T-cell (primary cell): ENCODE measurements around the gene RHOH. TPM values are rescaled to one million over a fixed set of nuclear protein-coding genes. Genes with fewer than 3 reads are reported as not detected.
"Not testable (repeated sequence)": the region's sequence is repeated elsewhere in the genome, so short reads cannot be mapped to it uniquely, and the experiment has no call there.

ENCODE experiments used
- ATAC-seq, 4 experiments: fragments of 200-7000 bp in 3 of 4; fragments of 150-1000 bp in 1 of 4; cut with Tn5 transposase; replicated peaks in 1 of 4; 1 replicate in 3 of 4; 2 replicates in 1 of 4; pipeline ENCODE4 v1.10.0; 2021; ENCODE audit warnings: moderate library complexity in 3 of 4, mild to moderate bottlenecking in 2 of 4, moderate number of reproducible peaks in 1 of 4
- CTCF ChIA-PET, 2 donors: fragments of 300-600 bp; sonication (Branson Sonifier 250); formaldehyde crosslinking; loops; one replicate each; lab custom pipeline; 2022; ENCODE audit warnings: antibody characterized with exemption in 2 of 2; lab: Charles Lee
- POLR2A ChIA-PET, 2 donors: fragments of 300-600 bp; sonication (Branson Sonifier 250); formaldehyde crosslinking; loops; one replicate each; lab custom pipeline; 2022; ENCODE audit warnings: antibody characterized with exemption in 2 of 2; lab: Charles Lee
- DNase-seq, 35 experiments: peaks; one replicate each; pipeline versions ENCODE4 v3.0.0 to v3.0.0-alpha.2; 2013 to 2023
- H3K27ac ChIP-seq: one replicate; pipeline ENCODE4 v1.5.1; 2013; ENCODE audit warnings: low read length
- H3K27me3 ChIP-seq, 2 experiments: replicated peaks in 1 of 2; 1 replicate in 1 of 2; 2 replicates in 1 of 2; pipeline versions ENCODE4 v1.6.1 to v1.7.0; 2013; ENCODE audit warnings: low read length in 1 of 2, mixed read lengths in 1 of 2; ENCODE audit not compliant: control insufficient read depth in 2 of 2, insufficient read depth in 2 of 2; ENCODE audit errors: extremely low read depth in 1 of 2
- H3K36me3 ChIP-seq, 2 donors: 1 replicate in 1 of 2; 2 replicates in 1 of 2; pipeline versions ENCODE4 v1.6.1 to v1.7.0; 2013; ENCODE audit warnings: low read length in 1 of 2; ENCODE audit not compliant: control insufficient read depth in 2 of 2, insufficient read depth in 1 of 2; ENCODE audit errors: extremely low read depth in 1 of 2
- H3K4me1 ChIP-seq, 2 experiments: 1 replicate in 1 of 2; 2 replicates in 1 of 2; pipeline versions ENCODE4 v1.6.1 to v1.7.0; 2013; ENCODE audit warnings: low read length in 2 of 2, mixed read lengths in 1 of 2; ENCODE audit not compliant: insufficient read depth in 2 of 2, control insufficient read depth in 1 of 2; ENCODE audit errors: extremely low read depth in 1 of 2
- H3K4me3 ChIP-seq, 2 donors: 1 replicate in 1 of 2; 2 replicates in 1 of 2; pipeline versions ENCODE4 v1.5.1 to v1.7.0; 2013; ENCODE audit warnings: mild to moderate bottlenecking in 2 of 2, low read length in 1 of 2, moderate library complexity in 1 of 2; ENCODE audit not compliant: control insufficient read depth in 1 of 2; ENCODE audit errors: extremely low read depth in 1 of 2
- H3K9me3 ChIP-seq: 2 replicates; pipeline ENCODE4 v1.7.0; 2013
- H3K27ac Mint-ChIP-seq, 2 donors: one replicate each; pipeline ENCODE4 v1.8.0; 2020 to 2021; ENCODE audit warnings: mild to moderate bottlenecking in 2 of 2, mixed read lengths in 2 of 2
- H3K27me3 Mint-ChIP-seq, 2 donors: one replicate each; pipeline ENCODE4 v1.8.0; 2021 to 2022; ENCODE audit warnings: mixed read lengths in 2 of 2
- H3K36me3 Mint-ChIP-seq: one replicate; pipeline ENCODE4 v1.8.0; 2021; ENCODE audit warnings: mixed read lengths
- H3K4me1 Mint-ChIP-seq, 3 donors: one replicate each; pipeline ENCODE4 v1.8.0; 2020 to 2022; ENCODE audit warnings: mixed read lengths in 3 of 3, mild to moderate bottlenecking in 1 of 3
- H3K4me3 Mint-ChIP-seq, 3 donors: one replicate each; pipeline ENCODE4 v1.8.0; 2020 to 2022; ENCODE audit warnings: mild to moderate bottlenecking in 3 of 3, mixed read lengths in 3 of 3, moderate library complexity in 3 of 3
- H3K9me3 Mint-ChIP-seq, 3 donors: one replicate each; pipeline ENCODE4 v1.8.0; 2020 to 2022; ENCODE audit warnings: mixed read lengths in 3 of 3
- WGBS: methylation state at CpG from one replicate; pipeline ENCODE4 v1.1.5; 2013; ENCODE audit warnings: missing lambda C conversion rate; ENCODE audit not compliant: insufficient coverage; 5-methylcytosine and 5-hydroxymethylcytosine counted together
- total RNA-seq, 35 experiments: library from RNA in 6 of 35; stranded (reverse) in 6 of 35; fragments of 120-200 nt in 1 of 35; gene quantifications; one replicate each; pipeline versions ENCODE4 v1.2.1 to v1.2.4 and lab custom pipeline; 2013 to 2026

RHOH gene
- total RNA-seq, 5 donors from 2014 or later (not counting 1 experiment from before 2014, with no cell fraction given): 174 to 436 (median 216) TPM

DNA sequence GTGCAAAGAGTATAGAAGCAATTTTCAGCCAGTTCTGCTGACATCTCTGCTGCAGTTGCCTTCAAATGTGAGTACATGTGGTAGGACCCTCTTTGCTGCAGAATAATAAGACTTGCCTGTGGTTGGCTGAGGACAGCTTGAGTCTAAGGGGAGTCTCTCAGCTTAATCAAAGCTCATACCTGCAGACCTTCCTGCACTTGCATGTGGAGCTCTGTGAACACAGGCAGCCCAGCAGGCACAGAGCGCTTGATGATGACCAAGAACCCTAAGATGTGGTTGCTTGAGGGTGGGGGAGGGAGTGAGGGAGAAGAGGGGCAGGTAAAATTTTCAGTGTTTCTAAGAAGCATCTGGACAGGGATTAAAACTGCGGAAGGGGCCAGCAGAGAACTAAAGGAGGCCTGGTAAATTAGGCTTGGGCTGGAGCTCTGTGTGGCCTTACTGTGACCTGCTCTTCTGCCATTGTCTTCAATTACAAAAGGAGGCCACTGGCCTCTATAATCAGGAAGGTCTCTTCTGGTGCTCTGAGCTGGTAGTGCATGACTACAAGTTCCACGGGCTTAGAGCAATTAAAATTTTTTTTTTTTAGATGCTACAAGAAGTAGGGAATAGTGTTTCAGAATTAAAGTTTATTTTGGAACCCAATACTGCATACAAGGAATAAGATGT lies 78.4 kb downstream of the RHOH start:
- CTCF ChIA-PET: interaction anchor here (0.6 to 1.7 kb wide), 12 partner anchors 8 to 363 kb away, joined by 3 to 11 read pairs (median 5); no protein-coding TSS in a partner anchor
- peak overlapping the region in 1 of 2 donors; percentile 71 for H3K27ac Mint-ChIP-seq
- ATAC-seq (peak in 3 of 4 experiments; percentile 43 to 53 (median 53)), DNase-seq (no peak)
- Histone ChIP-seq H3K4me1 (peaks cover 18 to 25% of the 10 kb centered on the region in 2 experiments), H3K36me3 (no peaks in the 10 kb centered on the region), H3K4me3 (peak overlapping the region in 1 of 2 donors; percentile 23), H3K27me3 (no peaks in the 10 kb centered on the region), H3K9me3 (no peaks in the 10 kb centered on the region), H3K27ac (no peak overlapping the region)
- POLR2A ChIA-PET: interaction anchor here (0.7 to 1.0 kb wide), 2 partner anchors 9 to 17 kb away, joined by 4 to 13 read pairs; no protein-coding TSS in a partner anchor
- peak overlapping the region in 1 of 3 donors; percentile 47 for H3K4me3 Mint-ChIP-seq
- no peaks in the 10 kb centered on the region for H3K36me3 Mint-ChIP-seq
- H3K27me3 Mint-ChIP-seq: no peaks in the 10 kb centered on the region
- H3K9me3 Mint-ChIP-seq: no peaks in the 10 kb centered on the region
- WGBS: 79% methylated on average over 2 of the region's 3 CpGs
- peaks cover 38 to 43% (median 42%) of the 10 kb centered on the region in 3 donors for H3K4me1 Mint-ChIP-seq

DNA sequence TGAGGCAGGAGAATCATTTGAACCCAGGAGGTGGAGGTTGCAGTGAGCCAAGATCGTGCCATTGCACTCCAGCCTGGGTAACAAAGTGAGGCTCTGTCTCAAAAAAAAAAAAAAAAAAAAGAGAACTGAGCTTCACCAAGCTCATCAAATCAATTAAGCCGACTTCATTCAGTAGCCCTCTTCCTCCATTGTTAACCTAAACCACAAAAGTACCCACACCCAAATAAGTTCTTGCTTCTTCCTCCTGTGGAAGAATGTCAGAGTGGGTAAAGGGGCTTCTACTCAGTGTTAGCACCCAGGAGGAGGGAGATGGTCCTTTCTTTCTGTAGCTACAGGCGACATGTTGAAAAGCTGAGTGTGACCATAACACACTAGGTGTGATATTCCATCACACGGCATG lies 79.7 kb downstream of the RHOH start:
- Histone ChIP-seq H3K36me3 (no peaks in the 10 kb centered on the region), H3K27me3 (no peaks in the 10 kb centered on the region), H3K9me3 (no peaks in the 10 kb centered on the region), H3K27ac (no peak overlapping the region), H3K4me3 (no peak overlapping the region), H3K4me1 (peaks cover 18 to 31% of the 10 kb centered on the region in 2 experiments)
- ATAC-seq (no peak), DNase-seq (no peak)
- Mint-ChIP-seq H3K27me3 (no peaks in the 10 kb centered on the region), H3K27ac (peak overlapping the region in 1 of 2 donors; percentile 44), H3K9me3 (no peaks in the 10 kb centered on the region), H3K36me3 (peaks cover 2% of the 10 kb centered on the region), H3K4me1 (peaks cover 50 to 54% (median 53%) of the 10 kb centered on the region in 3 donors), H3K4me3 (peak overlapping the region in 1 of 3 donors; percentile 17)
- ChIA-PET CTCF (interaction anchor here (0.6 to 1.9 kb wide), 6 partner anchors 31 to 1964 kb away, joined by 3 to 8 read pairs (median 5); no protein-coding TSS in a partner anchor), POLR2A (interaction anchor here (0.5 to 1.0 kb wide), 8 partner anchors 13 to 691 kb away, joined by 3 to 11 read pairs (median 4); no protein-coding TSS in a partner anchor)
- 100% methylated on average over 1 of the region's 4 CpGs for WGBS

- Mint-ChIP-seq H3K4me3 (no peak overlapping the region), H3K4me1 (peaks cover 62 to 67% (median 66%) of the 10 kb centered on the region in 3 donors)
- H3K4me1 ChIP-seq: peaks cover 24 to 57% of the 10 kb centered on the region in 2 experiments
Measured at GRCh38 chr4:40280586-40280985, 83.8 kb downstream of the RHOH start.

DNA sequence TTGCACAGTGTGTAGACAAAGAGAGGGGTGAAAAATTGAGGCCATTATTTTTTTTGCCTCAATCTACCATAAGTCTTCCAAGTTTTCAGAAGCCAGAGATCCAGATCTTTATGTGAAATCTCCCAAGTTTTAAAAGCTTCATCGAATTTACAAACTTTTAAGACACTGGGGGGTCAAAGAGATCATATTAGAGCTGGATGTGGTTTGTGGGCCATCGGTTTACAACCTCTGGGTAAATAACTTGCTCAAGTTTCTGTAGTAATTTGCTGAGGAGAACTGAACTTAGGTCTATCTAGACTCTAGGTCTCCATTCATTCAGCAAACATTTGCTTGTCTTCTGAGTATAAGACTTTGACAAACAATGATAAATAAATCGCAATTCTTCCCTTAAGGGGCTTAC lies 84.3 kb downstream of the RHOH start:
- Mint-ChIP-seq H3K36me3 (peaks cover 5% of the 10 kb centered on the region), H3K4me3 (no peak overlapping the region), H3K4me1 (peaks cover 65 to 69% (median 67%) of the 10 kb centered on the region in 3 donors), H3K27me3 (no peaks in the 10 kb centered on the region), H3K27ac (peak overlapping the region; percentile 61 to 76), H3K9me3 (no peaks in the 10 kb centered on the region)
- ChIA-PET CTCF (interaction anchor here in 1 of 2 donors (1.1 kb wide), 1 partner anchor 35 kb away, joined by 4 read pairs; no protein-coding TSS in a partner anchor), POLR2A (interaction anchor here in 1 of 2 donors (0.7 kb wide), 1 partner anchor 43 kb away, joined by 3 read pairs; no protein-coding TSS in a partner anchor)
- no CpG with 5 or more reads among the region's 3 CpGs for WGBS
- Histone ChIP-seq H3K36me3 (no peaks in the 10 kb centered on the region), H3K4me1 (peaks cover 19 to 57% of the 10 kb centered on the region in 2 experiments), H3K9me3 (no peaks in the 10 kb centered on the region), H3K4me3 (no peak overlapping the region), H3K27me3 (no peaks in the 10 kb centered on the region), H3K27ac (no peak overlapping the region)
- DNase-seq (no peak), ATAC-seq (no peak)

More at GRCh38 chr4:40280586-40280985, 83.8 kb downstream of the RHOH start:
- Histone ChIP-seq H3K9me3 (no peaks in the 10 kb centered on the region), H3K36me3 (no peaks in the 10 kb centered on the region), H3K4me3 (no peak overlapping the region), H3K27ac (no peak overlapping the region), H3K27me3 (no peaks in the 10 kb centered on the region)
- ChIA-PET POLR2A (no interaction called here), CTCF (interaction anchor here in 1 of 2 donors (0.8 to 1.1 kb wide), 2 partner anchors 29 to 36 kb away, joined by 3 to 4 read pairs; no protein-coding TSS in a partner anchor)
- DNase-seq (no peak), ATAC-seq (no peak)
- no peaks in the 10 kb centered on the region for H3K9me3 Mint-ChIP-seq
- peaks cover 5% of the 10 kb centered on the region for H3K36me3 Mint-ChIP-seq
- 100% methylated on average over 1 of the region's 2 CpGs for WGBS
- no peaks in the 10 kb centered on the region for H3K27me3 Mint-ChIP-seq
- H3K27ac Mint-ChIP-seq: peak overlapping the region; percentile 32 to 76

DNA sequence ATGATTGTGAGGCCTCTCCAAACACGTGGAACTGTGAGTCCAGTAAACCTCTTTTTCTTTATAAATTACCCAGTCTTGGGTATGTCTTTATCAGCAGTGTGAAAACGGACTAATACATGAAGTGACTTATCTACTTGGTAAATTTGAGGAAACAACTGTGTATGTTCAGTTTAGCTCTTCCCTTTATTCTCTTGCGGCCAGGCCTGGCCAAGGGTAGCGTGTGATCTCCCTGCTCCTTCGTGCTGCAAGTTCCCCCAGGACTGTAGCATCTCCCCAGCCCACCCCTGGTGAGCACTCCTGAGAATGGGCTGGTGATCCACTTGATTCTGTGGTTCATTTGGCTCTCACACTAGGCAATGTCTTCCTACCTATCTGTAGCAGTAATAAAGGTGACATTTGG lies 85.1 kb downstream of the RHOH start:
- DNase-seq (no peak), ATAC-seq (no peak)
- peaks cover 60 to 62% (median 62%) of the 10 kb centered on the region in 3 donors for H3K4me1 Mint-ChIP-seq
- WGBS: 100% methylated on average over 3 of the region's 5 CpGs
- Histone ChIP-seq H3K9me3 (no peaks in the 10 kb centered on the region), H3K4me1 (peaks cover 14 to 49% of the 10 kb centered on the region in 2 experiments), H3K36me3 (no peaks in the 10 kb centered on the region), H3K27ac (no peak overlapping the region), H3K4me3 (no peak overlapping the region), H3K27me3 (no peaks in the 10 kb centered on the region)
- no peaks in the 10 kb centered on the region for H3K27me3 Mint-ChIP-seq
- ChIA-PET POLR2A (interaction anchor here in 1 of 2 donors (0.6 kb wide), 2 partner anchors 33 to 1476 kb away, joined by 3 to 4 read pairs; no protein-coding TSS in a partner anchor), CTCF (interaction anchor here (0.6 to 1.3 kb wide), 5 partner anchors 19 to 96 kb away, joined by 3 to 5 read pairs (median 4); no protein-coding TSS in a partner anchor)
- H3K4me3 Mint-ChIP-seq: peak overlapping the region in 1 of 3 donors; percentile 78
- no peaks in the 10 kb centered on the region for H3K9me3 Mint-ChIP-seq
- peak overlapping the region; percentile 74 to 76 for H3K27ac Mint-ChIP-seq
- peaks cover 5% of the 10 kb centered on the region for H3K36me3 Mint-ChIP-seq

GRCh38 chr4:40282857-40283256 lies 86.0 kb downstream of the RHOH start:
- H3K27ac ChIP-seq: peak overlapping the region; percentile 90
- peak overlapping the region in 1 of 3 donors; percentile 78 for H3K4me3 Mint-ChIP-seq
- not testable (repeated sequence) for ATAC-seq, H3K4me3 ChIP-seq, H3K9me3 ChIP-seq, H3K27me3 ChIP-seq, H3K36me3 ChIP-seq, H3K27me3 Mint-ChIP-seq, H3K36me3 Mint-ChIP-seq, DNase-seq, H3K9me3 Mint-ChIP-seq
- peak overlapping the region; percentile 89 to 94 for H3K27ac Mint-ChIP-seq
- peaks cover 14 to 51% of the 10 kb centered on the region in 2 experiments for H3K4me1 ChIP-seq
- H3K4me1 Mint-ChIP-seq: peaks cover 57 to 63% (median 60%) of the 10 kb centered on the region in 3 donors
- POLR2A ChIA-PET: interaction anchor here (0.6 to 1.9 kb wide), 4 partner anchors 34 to 1477 kb away, joined by 3 to 12 read pairs (median 4); no protein-coding TSS in a partner anchor
- WGBS: 100% methylated on average over 3 of the region's 7 CpGs
- CTCF ChIA-PET: interaction anchor here (0.6 to 2.1 kb wide), 17 partner anchors 10 to 309 kb away, joined by 3 to 28 read pairs (median 4); no protein-coding TSS in a partner anchor
